ENCODE data around the gene HLA-DQA1.
"Not testable (repeated sequence)": the region's sequence is repeated elsewhere in the genome, so short reads cannot be mapped to it uniquely, and the experiment has no call there.

The HLA-DQA1 gene

GRCh38 chr6:32645047-32645703 lies 8.0 kb downstream of the HLA-DQA1 start:
- no peak for TF ChIP-seq CTCF (IDR thresholded peaks at IDR 0.05; ENCODE audit: control extremely low read depth, extremely low read depth, low read depth, missing control alignments)
- no peak for DNase-seq (ENCODE audit: extremely low spot score)
- ChIA-PET POLR2A (no interaction called here), CTCF (interaction anchor here (1.0 kb wide), 1 partner anchor 226 kb away, joined by 3 read pairs; no protein-coding TSS in a partner anchor)

DNA sequence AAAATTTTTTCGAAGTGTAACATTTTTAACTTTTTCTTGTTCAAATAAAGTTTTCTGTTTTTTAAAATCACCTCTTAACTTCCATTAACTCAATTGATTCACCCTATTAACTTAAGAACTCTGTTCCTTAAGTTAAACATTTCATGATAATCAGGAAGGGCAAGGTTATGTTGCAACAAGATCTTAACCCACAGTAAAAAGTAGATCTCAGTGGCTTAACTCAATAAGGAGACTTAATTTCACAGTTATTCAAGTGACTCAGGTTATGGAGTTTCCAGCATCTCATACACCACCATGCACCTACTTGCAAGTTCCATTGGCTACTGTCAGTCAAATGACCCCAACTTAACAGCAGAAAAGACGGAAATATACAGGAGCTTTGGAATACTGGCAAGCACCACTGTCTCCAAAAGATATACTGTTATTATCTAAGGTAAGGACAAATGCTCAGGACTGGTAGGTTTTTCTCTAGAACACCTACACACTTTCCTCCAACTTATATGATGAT lies 18.1 kb downstream of the HLA-DQA1 start:
- CTCF ChIA-PET = no interaction called here
- POLR2A ChIA-PET = no interaction called here
- TF ChIP-seq CTCF (IDR thresholded peaks at IDR 0.05; ENCODE audit: control extremely low read depth, extremely low read depth, low read depth, missing control alignments) = no peak

GRCh38 chr6:32657329-32657728 lies 20.1 kb downstream of the HLA-DQA1 start:
- DNase-seq (ENCODE audit: extremely low spot score); CTCF ChIA-PET; POLR2A ChIA-PET: not testable (repeated sequence)

More for the DNA sequence above, 18.1 kb downstream of the HLA-DQA1 start:
- no peak for DNase-seq (ENCODE audit: extremely low spot score)

DNA sequence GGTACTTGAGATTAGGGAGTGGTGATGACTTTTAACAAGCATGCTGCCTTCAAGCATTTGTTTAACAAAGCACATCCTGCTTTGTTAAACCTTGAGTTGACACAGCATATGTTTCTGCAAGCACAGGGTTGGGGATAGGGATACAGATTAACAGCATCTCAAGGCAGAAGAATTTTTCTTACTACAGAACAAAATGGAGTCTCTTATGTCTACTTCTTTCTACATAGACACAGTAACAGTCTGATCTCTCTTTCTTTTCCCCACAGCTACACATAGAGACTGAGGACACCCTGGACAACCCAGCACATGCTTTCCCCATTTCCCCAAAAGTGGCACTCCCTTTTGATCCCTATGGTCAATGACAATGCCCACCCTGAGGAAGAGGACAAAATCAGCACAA lies 20.6 kb downstream of the HLA-DQA1 start:
- CTCF ChIA-PET = interaction anchor here (1.1 kb wide), 1 partner anchor 34 kb away, joined by 5 read pairs; no protein-coding TSS in a partner anchor
- POLR2A ChIA-PET = not testable (repeated sequence)

GRCh38 chr6:32658268-32658897 lies 21.2 kb downstream of the HLA-DQA1 start:
- no peak for DNase-seq (ENCODE audit: extremely low spot score)
- no peak for TF ChIP-seq CTCF (IDR thresholded peaks at IDR 0.05; ENCODE audit: control extremely low read depth, extremely low read depth, low read depth, missing control alignments)
- POLR2A ChIA-PET = interaction anchor here (0.8 kb wide), 1 partner anchor 42 kb away, joined by 3 read pairs; no protein-coding TSS in a partner anchor
- CTCF ChIA-PET = interaction anchor here (1.1 kb wide), 1 partner anchor 34 kb away, joined by 5 read pairs; no protein-coding TSS in a partner anchor

More for the DNA sequence above, 20.6 kb downstream of the HLA-DQA1 start:
- DNase-seq (ENCODE audit: extremely low spot score) = not testable (repeated sequence)

- peak; percentile 20 for DNase-seq (ENCODE audit: extremely low spot score)
- TF ChIP-seq CTCF (IDR thresholded peaks at IDR 0.05; ENCODE audit: control extremely low read depth, extremely low read depth, low read depth, missing control alignments) = no peak
- ChIA-PET CTCF (interaction anchor here (1.0 to 1.9 kb wide), 5 partner anchors 22 to 243 kb away, joined by 3 to 5 read pairs (median 5); partner anchors contain the start of gene HLA-DQA1), POLR2A (interaction anchor here (0.6 to 0.9 kb wide), 2 partner anchors 9 to 41 kb away, joined by 3 read pairs; no protein-coding TSS in a partner anchor)
These were observed 22.8 kb downstream of the HLA-DQA1 start for GRCh38 chr6:32659856-32660595.

DNA sequence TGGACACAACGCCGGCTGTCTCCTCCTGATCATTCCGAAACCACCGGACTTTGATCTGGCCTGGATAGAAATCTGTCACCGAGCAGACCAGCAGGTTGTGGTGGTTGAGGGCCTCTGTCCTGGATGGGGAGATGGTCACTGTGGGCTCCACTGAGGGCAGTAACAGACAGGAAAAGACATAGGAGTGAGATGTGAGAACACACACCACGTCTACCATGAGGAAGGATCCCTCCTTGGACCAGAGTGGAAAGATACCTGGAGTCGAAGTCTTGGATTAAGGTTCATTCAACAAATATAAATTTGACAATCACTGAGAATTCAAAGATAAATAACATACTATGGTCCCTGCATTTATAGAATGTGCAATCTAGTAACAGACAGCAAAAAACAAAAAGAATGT lies 24.9 kb downstream of the HLA-DQA1 start:
- ChIA-PET CTCF (no interaction called here), POLR2A (no interaction called here)
- DNase-seq (ENCODE audit: extremely low spot score) = no peak
- TF ChIP-seq CTCF (IDR thresholded peaks at IDR 0.05; ENCODE audit: control extremely low read depth, extremely low read depth, low read depth, missing control alignments) = no peak
